ENCODE measurements around the gene FN1.

DNA sequence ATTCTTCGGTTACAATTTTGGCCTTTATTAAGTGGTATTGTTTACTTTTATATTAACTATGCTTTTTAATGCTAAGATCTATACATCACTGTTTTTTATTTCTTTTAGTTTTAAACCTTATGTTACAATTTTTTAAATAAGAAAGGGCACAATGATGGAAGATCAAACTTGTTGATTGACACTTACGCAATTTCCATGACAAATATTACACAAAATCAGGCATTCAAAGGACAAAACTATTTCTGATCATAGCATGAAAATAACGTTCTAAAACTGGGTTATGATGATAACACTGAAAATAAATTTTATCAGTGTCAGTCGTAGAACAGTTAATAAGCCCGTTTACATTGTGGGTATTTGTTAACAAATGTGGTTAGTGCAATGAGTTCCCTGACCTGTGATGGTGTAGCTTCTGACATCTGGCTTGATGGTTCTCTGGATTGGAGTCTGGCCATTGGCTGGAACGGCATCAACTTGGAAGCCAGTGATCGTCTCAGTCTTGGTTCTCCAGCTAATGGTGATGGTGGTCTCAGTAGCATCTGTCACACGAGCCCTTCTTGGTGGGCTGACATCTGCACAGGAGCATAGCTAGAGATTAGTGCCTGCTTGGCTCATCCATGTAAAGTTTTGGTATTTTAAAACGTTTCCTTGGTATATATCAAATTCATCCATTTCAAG is 59.6 kb downstream of the FN1 start:
- TF ChIP-seq CTCF (IDR thresholded peaks at IDR 0.05) (no peak), EZH2 (IDR thresholded peaks at IDR 0.05; ENCODE audit: borderline replicate concordance, insufficient read depth, low read depth, low read length, poor library complexity, severe bottlenecking) (no peak)
